Uterus (tissue), 4 donors: ENCODE measurements around the gene SLC25A18. TPM values are rescaled to one million over a fixed set of nuclear protein-coding genes. Genes with fewer than 3 reads are reported as not detected.
A peak's percentile ranks its signal among the peaks of the same experiment; 100 is the strongest.
"Not testable (repeated sequence)": the region's sequence is repeated elsewhere in the genome, so short reads cannot be mapped to it uniquely, and the experiment has no call there.

Source experiments
- DNase-seq, 2 donors: peaks; one replicate each; pipeline ENCODE4 v3.0.0-alpha.2; 2019 to 2020
- H3K27ac ChIP-seq, 2 donors: fragments of 200-600 bp; sonication (generic); 1 replicate in 1 of 2; 2 replicates in 1 of 2; pipeline ENCODE4 v1.5.1; 2016 to 2018
- H3K27me3 ChIP-seq, 2 donors: fragments of 200-600 bp; sonication (generic); one replicate each; pipeline ENCODE4 v1.5.1; 2018 to 2019; ENCODE audit warnings: control low read depth in 1 of 2
- H3K36me3 ChIP-seq, 2 donors: fragments of 200-600 bp; sonication (generic); one replicate each; pipeline ENCODE4 v1.5.1; 2019; ENCODE audit warnings: control low read depth in 1 of 2
- H3K4me1 ChIP-seq, 2 donors: fragments of 200-600 bp; sonication (generic); one replicate each; pipeline ENCODE4 v1.5.1; 2018 to 2019; ENCODE audit warnings: control low read depth in 1 of 2
- H3K4me3 ChIP-seq, 2 donors: fragments of 200-600 bp; sonication (generic); 1 replicate in 1 of 2; 2 replicates in 1 of 2; pipeline ENCODE4 v1.5.1; 2018 to 2019; ENCODE audit warnings: mild to moderate bottlenecking in 1 of 2
- H3K9me3 ChIP-seq, 2 donors: fragments of 200-600 bp; sonication (generic); one replicate each; pipeline ENCODE4 v1.5.1; 2019; ENCODE audit warnings: control low read depth in 1 of 2
- POLR2A ChIP-seq, 2 donors: fragments of 450-650 bp; IDR thresholded peaks; one replicate each; pipeline ENCODE4 v1.6.1; 2016; ENCODE audit warnings: antibody characterized with exemption in 2 of 2, mild to moderate bottlenecking in 1 of 2, moderate library complexity in 1 of 2
- intact Hi-C: fragments of 100-400 bp; cut with DNase I; formaldehyde crosslinking; loops from one replicate; pipeline ENCODE4 v1.15.1; 2023; ENCODE audit warnings: low total_unique reads
- total RNA-seq, 4 donors: library from RNA; depleted of rRNA in 3 of 4; stranded (reverse); fragments of >200 nt in 3 of 4; gene quantifications; one replicate each; pipeline versions ENCODE4 v1.1.0 to v1.2.4, GENCODE V29; 2014 to 2023
- TF ChIP-seq, protein P1 (sequence below), 4 experiments: fragments of 200-600 bp in 2 of 4; fragments of 450-650 bp in 2 of 4; sonication (generic) in 2 of 4; IDR thresholded peaks; one replicate each; pipeline ENCODE4 v1.5.1; 2016 to 2019; ENCODE audit warnings: antibody characterized with exemption in 4 of 4, mild to moderate bottlenecking in 2 of 4, moderate library complexity in 1 of 4
- donor health status: DM: yes; HTN: yes; CAD: no.

Gene SLC25A18
- total RNA-seq, 4 donors from 2014 or later, result 6.2 to 11.7 TPM; not detected in 2

DNA sequence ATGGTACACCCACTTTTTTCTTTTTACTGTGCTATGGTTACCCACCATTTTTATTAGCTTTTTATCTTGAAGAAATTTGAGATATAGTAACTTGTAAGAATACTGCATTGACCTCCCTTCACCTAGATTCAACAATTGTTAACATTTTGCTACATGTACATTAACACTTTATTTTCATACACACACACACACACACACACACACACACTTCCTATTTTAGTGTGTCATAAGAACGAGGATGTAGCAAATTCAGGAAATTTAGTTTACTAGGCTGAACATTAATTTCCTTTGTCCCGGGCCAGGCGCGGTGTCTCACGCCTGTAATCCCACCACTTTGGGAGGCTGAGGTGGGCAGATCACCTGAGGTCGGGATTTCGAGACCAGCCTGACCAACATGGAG is 66.3 kb downstream of the SLC25A18 start:
- no peak for DNase-seq

GRCh38 chr22:17631076-17631565 is 67.8 kb downstream of the SLC25A18 start:
- Histone ChIP-seq H3K4me1 (peaks cover 6 to 8% of the 10 kb centered on the region in 2 donors), H3K27me3 (no peaks in the 10 kb centered on the region), H3K27ac (no peak overlapping the region), H3K4me3 (no peak overlapping the region), H3K36me3 (no peaks in the 10 kb centered on the region), H3K9me3 (no peaks in the 10 kb centered on the region)
- TF ChIP-seq, protein P1, sequence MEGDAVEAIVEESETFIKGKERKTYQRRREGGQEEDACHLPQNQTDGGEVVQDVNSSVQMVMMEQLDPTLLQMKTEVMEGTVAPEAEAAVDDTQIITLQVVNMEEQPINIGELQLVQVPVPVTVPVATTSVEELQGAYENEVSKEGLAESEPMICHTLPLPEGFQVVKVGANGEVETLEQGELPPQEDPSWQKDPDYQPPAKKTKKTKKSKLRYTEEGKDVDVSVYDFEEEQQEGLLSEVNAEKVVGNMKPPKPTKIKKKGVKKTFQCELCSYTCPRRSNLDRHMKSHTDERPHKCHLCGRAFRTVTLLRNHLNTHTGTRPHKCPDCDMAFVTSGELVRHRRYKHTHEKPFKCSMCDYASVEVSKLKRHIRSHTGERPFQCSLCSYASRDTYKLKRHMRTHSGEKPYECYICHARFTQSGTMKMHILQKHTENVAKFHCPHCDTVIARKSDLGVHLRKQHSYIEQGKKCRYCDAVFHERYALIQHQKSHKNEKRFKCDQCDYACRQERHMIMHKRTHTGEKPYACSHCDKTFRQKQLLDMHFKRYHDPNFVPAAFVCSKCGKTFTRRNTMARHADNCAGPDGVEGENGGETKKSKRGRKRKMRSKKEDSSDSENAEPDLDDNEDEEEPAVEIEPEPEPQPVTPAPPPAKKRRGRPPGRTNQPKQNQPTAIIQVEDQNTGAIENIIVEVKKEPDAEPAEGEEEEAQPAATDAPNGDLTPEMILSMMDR (IDR thresholded peaks at IDR 0.05), result no peak
- no peak for TF ChIP-seq POLR2A (IDR thresholded peaks at IDR 0.05)
- intact Hi-C loops, result no loop called here
- no peak for DNase-seq

More for the DNA sequence above, 66.3 kb downstream of the SLC25A18 start:
- H3K9me3 ChIP-seq, result no peaks in the 10 kb centered on the region
- no peak overlapping the region for H3K4me3 ChIP-seq
- no peaks in the 10 kb centered on the region for H3K27me3 ChIP-seq
- peaks cover 6 to 8% of the 10 kb centered on the region in 2 donors for H3K4me1 ChIP-seq
- TF ChIP-seq, protein P1 (IDR thresholded peaks at IDR 0.05), result no peak
- TF ChIP-seq POLR2A (IDR thresholded peaks at IDR 0.05), result no peak
- peak overlapping the region; percentile 91 to 93 for H3K27ac ChIP-seq
- no peaks in the 10 kb centered on the region for H3K36me3 ChIP-seq
- intact Hi-C loops, result no loop called here

- Histone ChIP-seq H3K36me3 (no peaks in the 10 kb centered on the region), H3K4me3 (no peak overlapping the region), H3K27me3 (no peaks in the 10 kb centered on the region), H3K4me1 (no peaks in the 10 kb centered on the region), H3K9me3 (no peaks in the 10 kb centered on the region), H3K27ac (peak overlapping the region; percentile 64 to 73)
- intact Hi-C loops, result no loop called here
- no peak for DNase-seq
- TF ChIP-seq POLR2A (IDR thresholded peaks at IDR 0.05), result no peak
- TF ChIP-seq, protein P1 (IDR thresholded peaks at IDR 0.05), result no peak
Observed at GRCh38 chr22:17633217-17633997, 70.1 kb downstream of the SLC25A18 start.

DNA sequence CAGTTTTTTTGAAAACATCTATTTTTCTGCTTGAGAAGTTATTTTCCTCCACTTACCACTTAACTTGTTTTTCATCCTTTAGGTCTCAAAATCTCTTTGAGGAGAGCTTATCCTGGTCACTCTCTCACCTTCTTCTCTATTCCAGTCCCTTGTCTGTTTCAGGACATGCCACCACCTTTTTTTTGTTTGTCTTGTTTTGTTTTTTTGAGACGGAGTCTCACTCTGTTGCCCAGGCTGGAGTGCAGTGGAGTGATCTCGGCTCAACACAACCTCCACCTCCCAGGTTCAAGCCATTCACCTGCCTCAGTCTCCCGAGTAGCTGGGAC is 70.7 kb downstream of the SLC25A18 start:
- TF ChIP-seq, protein P1 (IDR thresholded peaks at IDR 0.05), result no peak
- no peak for TF ChIP-seq POLR2A (IDR thresholded peaks at IDR 0.05)

GRCh38 chr22:17634696-17635095 is 71.4 kb downstream of the SLC25A18 start:
- intact Hi-C loops, result no loop called here
- no peaks in the 10 kb centered on the region for H3K27me3 ChIP-seq
- no peak for TF ChIP-seq POLR2A (IDR thresholded peaks at IDR 0.05)
- TF ChIP-seq, protein P1 (IDR thresholded peaks at IDR 0.05), result no peak
- no peaks in the 10 kb centered on the region for H3K4me1 ChIP-seq
- H3K36me3 ChIP-seq, result no peaks in the 10 kb centered on the region
- no peak for DNase-seq
- no peak overlapping the region for H3K4me3 ChIP-seq
- H3K9me3 ChIP-seq, result no peaks in the 10 kb centered on the region
- no peak overlapping the region for H3K27ac ChIP-seq

More for the DNA sequence above, 70.7 kb downstream of the SLC25A18 start:
- H3K4me3 ChIP-seq, result no peak overlapping the region
- DNase-seq, result no peak
- H3K4me1 ChIP-seq, result no peaks in the 10 kb centered on the region
- no peaks in the 10 kb centered on the region for H3K9me3 ChIP-seq
- H3K36me3 ChIP-seq, result no peaks in the 10 kb centered on the region
- H3K27ac ChIP-seq, result peak overlapping the region; percentile 64 to 73
- intact Hi-C loops, result no loop called here
- H3K27me3 ChIP-seq, result no peaks in the 10 kb centered on the region

DNA sequence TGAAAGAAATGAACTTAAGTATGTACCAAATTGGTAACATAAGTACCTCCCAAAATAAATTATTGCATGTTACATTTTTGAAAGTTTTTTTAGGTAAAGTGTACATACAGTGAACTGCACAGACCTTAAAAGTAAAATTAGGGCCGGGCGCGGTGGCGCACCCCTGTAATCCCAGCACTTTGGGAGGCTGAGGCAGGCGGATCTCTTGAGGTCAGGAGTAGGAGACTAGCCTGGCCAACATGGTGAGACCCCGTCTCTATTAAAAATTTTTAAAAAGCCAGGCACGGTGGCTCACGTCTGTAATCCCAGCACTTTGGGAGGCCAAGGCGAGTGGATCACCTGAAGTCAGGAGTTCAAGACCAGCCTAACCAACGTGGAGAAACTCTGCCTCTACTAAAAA is 73.6 kb downstream of the SLC25A18 start:
- H3K4me1 ChIP-seq, H3K27me3 ChIP-seq, intact Hi-C loops, H3K4me3 ChIP-seq, H3K27ac ChIP-seq, DNase-seq, H3K9me3 ChIP-seq, H3K36me3 ChIP-seq: not testable (repeated sequence)
